22Rv1 (cell line): ENCODE measurements around the gene RPS8.
"Not testable (repeated sequence)": the region's sequence is repeated elsewhere in the genome, so short reads cannot be mapped to it uniquely, and the experiment has no call there.

Source experiments
- H3K27ac ChIP-seq: fragments of 450-650 bp; 2 replicates; pipeline ENCODE4 v1.5.1; 2017
- ZFX ChIP-seq: fragments of 450-650 bp; IDR thresholded peaks from 2 replicates; pipeline ENCODE4 v1.6.1; 2017; ENCODE audit warnings: antibody characterized with exemption, borderline replicate concordance
- TF ChIP-seq, protein P1 (sequence below): fragments of 450-650 bp; IDR thresholded peaks from 2 replicates; pipeline ENCODE4 v1.5.1; 2017; ENCODE audit warnings: mild to moderate bottlenecking

RPS8 gene

DNA sequence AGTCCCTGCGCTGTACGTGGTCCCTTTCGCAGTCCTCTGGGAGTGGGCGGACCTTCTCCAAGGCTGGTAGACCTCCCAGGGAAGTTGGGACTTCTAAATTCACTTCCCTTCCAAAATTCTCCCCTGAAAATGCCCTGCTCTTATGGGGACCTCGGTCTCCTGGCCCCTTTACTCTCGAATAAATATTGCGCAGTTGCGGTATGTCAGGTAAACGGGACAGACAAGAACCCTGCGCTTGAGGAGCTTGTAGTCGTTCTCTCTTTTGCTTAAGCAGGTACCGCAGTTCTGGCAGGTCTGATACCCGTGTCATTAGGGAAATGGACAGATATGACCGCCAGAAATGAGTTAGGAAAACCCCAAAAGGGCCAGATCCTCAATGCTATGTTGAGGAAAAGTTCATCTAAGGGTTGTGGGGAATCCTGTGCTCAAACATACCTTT is 35.1 kb upstream of the RPS8 start:
- H3K27ac ChIP-seq = peak overlapping the region; percentile 79

DNA sequence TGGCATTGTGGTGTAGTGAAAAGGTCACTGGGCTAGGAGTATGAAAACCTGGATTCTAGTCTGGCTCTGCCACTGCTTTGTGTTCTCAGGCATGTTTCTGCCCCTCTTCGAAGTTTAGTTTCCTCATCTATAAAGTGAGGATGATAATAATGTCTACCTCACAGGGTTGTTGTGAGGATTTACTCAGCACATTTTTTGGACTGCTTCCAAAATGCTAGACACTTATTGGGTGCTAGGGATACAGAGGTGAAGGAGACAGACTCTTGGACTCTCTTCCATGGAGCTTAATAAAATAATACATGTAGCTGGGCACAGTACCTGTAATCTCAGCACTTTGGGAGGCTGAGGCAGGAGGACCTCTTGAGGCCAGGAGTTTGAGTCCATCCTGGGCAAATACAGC is 32.1 kb upstream of the RPS8 start:
- no peak overlapping the region for H3K27ac ChIP-seq
- no peak for TF ChIP-seq ZFX
- TF ChIP-seq, protein P1, sequence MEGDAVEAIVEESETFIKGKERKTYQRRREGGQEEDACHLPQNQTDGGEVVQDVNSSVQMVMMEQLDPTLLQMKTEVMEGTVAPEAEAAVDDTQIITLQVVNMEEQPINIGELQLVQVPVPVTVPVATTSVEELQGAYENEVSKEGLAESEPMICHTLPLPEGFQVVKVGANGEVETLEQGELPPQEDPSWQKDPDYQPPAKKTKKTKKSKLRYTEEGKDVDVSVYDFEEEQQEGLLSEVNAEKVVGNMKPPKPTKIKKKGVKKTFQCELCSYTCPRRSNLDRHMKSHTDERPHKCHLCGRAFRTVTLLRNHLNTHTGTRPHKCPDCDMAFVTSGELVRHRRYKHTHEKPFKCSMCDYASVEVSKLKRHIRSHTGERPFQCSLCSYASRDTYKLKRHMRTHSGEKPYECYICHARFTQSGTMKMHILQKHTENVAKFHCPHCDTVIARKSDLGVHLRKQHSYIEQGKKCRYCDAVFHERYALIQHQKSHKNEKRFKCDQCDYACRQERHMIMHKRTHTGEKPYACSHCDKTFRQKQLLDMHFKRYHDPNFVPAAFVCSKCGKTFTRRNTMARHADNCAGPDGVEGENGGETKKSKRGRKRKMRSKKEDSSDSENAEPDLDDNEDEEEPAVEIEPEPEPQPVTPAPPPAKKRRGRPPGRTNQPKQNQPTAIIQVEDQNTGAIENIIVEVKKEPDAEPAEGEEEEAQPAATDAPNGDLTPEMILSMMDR = no peak

More for the DNA sequence above, 35.1 kb upstream of the RPS8 start:
- TF ChIP-seq ZFX = no peak
- TF ChIP-seq, protein P1 = no peak

DNA sequence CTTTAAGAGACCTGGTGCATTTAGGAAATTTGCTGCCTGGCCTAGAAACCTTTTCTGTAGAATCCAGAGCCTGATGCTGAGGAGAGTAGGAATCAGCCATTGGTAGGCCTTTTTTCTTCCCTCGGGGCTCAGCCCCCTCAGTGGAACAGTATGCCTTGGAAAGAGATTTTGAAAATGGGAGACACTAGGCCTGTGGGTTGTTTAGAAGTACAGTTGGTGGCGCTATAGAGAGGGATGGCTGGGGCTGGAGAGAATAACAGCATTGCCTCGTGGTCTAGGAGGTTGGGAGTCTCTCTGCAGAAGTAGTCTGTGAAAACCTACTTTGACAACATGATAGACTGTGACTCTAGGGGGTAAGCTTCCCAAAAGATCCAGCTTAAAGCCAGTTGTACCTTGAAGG is 27.5 kb upstream of the RPS8 start:
- H3K27ac ChIP-seq = no peak overlapping the region
- TF ChIP-seq, protein P1 = no peak
- no peak for TF ChIP-seq ZFX

DNA sequence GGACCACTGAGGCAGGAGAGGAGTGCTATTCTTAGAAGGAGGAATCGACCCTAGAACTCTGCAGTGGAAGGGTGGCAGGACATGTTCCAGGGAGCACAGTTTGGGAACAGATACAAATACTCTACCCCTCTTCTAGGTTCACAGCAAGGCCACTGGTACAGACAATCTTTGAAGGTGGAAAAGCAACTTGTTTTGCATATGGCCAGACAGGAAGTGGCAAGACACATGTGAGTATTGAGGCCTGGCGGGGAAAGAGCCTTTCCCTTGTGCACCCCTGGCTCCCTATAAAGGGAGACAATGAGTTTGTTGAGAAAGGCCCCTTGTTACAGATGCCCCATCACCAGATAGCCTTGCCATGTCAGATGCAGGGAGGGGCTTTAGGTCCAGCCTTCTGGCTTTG is 17.9 kb upstream of the RPS8 start:
- TF ChIP-seq ZFX = no peak
- TF ChIP-seq, protein P1 = no peak

DNA sequence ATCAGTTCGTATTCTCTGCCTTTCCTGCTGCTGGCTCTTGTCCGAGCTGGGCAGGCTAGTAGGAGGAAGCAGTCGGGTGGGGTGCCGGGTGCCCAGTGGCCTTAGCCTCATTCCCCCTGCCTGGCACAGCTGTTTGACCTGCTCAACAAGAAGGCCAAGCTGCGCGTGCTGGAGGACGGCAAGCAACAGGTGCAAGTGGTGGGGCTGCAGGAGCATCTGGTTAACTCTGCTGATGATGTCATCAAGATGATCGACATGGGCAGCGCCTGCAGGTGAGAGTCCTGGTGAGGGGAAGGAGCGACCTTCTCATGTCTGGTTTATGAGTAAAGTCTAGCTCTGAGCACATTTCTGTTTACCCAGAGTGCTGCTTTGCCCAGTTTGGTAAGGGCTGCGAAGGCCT is 16.3 kb upstream of the RPS8 start:
- no peak for TF ChIP-seq ZFX
- TF ChIP-seq, protein P1 = no peak
- H3K27ac ChIP-seq = no peak overlapping the region

More for the DNA sequence above, 17.9 kb upstream of the RPS8 start:
- H3K27ac ChIP-seq = no peak overlapping the region

DNA sequence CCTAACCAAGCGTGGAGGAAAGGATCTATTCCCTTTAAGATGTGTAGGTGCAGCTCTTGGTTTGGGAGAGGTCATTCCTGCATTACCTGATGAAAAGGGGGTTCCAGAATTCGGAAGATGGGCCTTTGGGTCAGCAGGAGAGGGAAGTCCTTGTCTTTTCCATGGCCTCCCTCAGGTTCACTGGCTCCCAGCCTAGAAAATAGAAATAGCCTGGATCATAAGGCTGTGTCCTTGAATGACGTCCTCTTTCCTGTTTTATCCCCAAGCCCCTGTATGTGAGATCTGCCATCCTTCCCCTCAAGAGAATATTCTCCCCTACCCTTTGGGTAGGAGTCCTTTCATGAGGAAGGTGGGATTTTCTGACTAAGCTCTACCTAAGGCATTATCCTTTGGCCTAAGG is 14.5 kb upstream of the RPS8 start:
- no peak overlapping the region for H3K27ac ChIP-seq
- TF ChIP-seq ZFX = no peak
- TF ChIP-seq, protein P1 = no peak

DNA sequence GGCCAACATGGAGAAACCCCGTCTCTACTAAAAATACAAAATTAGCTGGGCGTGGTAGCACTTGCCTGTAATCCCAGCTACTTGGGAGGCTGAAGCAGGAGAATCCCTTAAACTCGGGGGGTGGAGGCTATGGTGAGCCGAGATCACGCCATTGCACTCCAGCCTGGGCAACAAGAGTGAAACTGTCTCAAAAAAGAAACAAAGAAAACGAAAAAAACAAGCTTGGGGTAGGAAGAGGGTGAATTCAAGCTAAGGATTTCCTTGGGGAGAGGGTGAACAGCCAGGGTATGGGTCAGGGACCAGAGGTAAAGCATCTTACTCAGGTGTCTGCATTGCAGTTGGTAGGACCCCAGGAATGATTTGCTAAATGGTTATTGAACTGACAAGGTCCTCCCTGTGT is 8.9 kb upstream of the RPS8 start:
- not testable (repeated sequence) for H3K27ac ChIP-seq
